Measurements from ENCODE around the gene C2orf92. TPM values are rescaled to one million over a fixed set of nuclear protein-coding genes. Genes with fewer than 3 reads are reported as not detected.

C2orf92 gene
- polyA plus RNA-seq, 1 donor from 2014 or later: 10.7 TPM

DNA sequence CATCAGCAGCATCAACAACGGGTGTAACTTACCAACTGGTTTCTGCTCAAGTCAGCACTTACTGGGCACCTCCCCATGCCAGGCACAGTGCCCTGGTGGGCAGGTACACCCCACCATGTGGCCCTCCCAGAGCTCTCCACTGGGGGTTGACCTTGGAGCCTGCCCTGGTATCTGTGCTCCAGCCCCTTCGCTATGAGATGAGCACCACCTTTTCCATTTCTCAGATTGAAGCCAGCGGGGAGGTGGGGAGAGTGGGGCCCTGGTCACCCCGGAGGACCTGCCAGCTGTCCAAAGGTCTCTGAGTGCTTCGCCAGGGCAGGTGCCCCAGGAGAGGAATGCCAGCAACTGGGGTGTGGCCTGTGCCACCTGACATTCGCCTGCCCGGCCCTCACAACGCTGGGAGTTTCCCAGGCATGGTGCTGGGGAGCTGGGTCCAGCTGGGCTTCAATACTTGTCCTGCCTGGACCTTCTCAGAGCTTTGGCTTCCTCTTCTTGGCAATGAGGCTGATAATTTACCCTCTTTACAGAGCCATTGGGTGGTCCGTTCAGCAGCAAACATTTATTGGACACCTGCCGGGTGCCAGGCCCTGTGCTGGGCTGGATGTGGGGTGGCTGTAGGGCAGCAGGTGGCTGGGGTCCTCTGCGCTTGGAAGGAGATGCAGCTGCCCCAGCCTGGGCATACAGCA lies 38.0 kb downstream of the C2orf92 start:
- no peak overlapping the region for H3K9ac ChIP-seq (ENCODE audit: low read length)
- TF ChIP-seq EZH2 (IDR thresholded peaks at IDR 0.05; ENCODE audit: borderline replicate concordance, insufficient read depth, low read length, poor library complexity, severe bottlenecking) (no peak), SMC3 (conservative IDR thresholded peaks at IDR 0.05; ENCODE audit: poor library complexity) (no peak), TAF1 (IDR thresholded peaks at IDR 0.05; ENCODE audit: low read depth) (no peak), POLR2AphosphoS5 (IDR thresholded peaks at IDR 0.05) (no peak), EP300 (conservative IDR thresholded peaks at IDR 0.05; ENCODE audit: poor library complexity, severe bottlenecking) (no peak)
- TF ChIP-seq, protein P1, sequence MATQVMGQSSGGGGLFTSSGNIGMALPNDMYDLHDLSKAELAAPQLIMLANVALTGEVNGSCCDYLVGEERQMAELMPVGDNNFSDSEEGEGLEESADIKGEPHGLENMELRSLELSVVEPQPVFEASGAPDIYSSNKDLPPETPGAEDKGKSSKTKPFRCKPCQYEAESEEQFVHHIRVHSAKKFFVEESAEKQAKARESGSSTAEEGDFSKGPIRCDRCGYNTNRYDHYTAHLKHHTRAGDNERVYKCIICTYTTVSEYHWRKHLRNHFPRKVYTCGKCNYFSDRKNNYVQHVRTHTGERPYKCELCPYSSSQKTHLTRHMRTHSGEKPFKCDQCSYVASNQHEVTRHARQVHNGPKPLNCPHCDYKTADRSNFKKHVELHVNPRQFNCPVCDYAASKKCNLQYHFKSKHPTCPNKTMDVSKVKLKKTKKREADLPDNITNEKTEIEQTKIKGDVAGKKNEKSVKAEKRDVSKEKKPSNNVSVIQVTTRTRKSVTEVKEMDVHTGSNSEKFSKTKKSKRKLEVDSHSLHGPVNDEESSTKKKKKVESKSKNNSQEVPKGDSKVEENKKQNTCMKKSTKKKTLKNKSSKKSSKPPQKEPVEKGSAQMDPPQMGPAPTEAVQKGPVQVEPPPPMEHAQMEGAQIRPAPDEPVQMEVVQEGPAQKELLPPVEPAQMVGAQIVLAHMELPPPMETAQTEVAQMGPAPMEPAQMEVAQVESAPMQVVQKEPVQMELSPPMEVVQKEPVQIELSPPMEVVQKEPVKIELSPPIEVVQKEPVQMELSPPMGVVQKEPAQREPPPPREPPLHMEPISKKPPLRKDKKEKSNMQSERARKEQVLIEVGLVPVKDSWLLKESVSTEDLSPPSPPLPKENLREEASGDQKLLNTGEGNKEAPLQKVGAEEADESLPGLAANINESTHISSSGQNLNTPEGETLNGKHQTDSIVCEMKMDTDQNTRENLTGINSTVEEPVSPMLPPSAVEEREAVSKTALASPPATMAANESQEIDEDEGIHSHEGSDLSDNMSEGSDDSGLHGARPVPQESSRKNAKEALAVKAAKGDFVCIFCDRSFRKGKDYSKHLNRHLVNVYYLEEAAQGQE (IDR thresholded peaks at IDR 0.05; ENCODE audit: borderline replicate concordance): no peak
- TF ChIP-seq, protein P2, sequence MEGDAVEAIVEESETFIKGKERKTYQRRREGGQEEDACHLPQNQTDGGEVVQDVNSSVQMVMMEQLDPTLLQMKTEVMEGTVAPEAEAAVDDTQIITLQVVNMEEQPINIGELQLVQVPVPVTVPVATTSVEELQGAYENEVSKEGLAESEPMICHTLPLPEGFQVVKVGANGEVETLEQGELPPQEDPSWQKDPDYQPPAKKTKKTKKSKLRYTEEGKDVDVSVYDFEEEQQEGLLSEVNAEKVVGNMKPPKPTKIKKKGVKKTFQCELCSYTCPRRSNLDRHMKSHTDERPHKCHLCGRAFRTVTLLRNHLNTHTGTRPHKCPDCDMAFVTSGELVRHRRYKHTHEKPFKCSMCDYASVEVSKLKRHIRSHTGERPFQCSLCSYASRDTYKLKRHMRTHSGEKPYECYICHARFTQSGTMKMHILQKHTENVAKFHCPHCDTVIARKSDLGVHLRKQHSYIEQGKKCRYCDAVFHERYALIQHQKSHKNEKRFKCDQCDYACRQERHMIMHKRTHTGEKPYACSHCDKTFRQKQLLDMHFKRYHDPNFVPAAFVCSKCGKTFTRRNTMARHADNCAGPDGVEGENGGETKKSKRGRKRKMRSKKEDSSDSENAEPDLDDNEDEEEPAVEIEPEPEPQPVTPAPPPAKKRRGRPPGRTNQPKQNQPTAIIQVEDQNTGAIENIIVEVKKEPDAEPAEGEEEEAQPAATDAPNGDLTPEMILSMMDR (IDR thresholded peaks at IDR 0.05; ENCODE audit: poor library complexity, severe bottlenecking): no peak

DNA sequence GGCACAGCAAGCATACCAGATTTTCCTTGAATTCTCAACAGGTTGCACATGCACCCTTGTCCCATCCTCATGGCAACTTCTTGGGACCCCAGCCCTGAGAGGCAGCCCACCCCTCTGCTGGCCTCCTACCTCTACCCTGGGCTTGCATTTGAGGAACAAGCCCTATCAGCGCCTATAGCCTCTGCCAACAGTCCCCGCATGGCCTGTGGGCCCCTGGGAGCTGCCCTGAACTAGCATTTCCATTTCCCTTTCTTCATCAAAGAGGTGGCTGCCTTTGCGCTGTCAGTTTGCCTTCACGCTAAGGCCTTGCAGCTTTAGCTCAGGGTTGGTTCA lies 38.5 kb downstream of the C2orf92 start:
- no peaks in the 10 kb centered on the region for H3K79me2 ChIP-seq (replicated peaks; ENCODE audit: insufficient read depth, low read length)
- H3K9me2 ChIP-seq (ENCODE audit: insufficient read depth, low read length): no peaks in the 10 kb centered on the region
- H3K4me2 ChIP-seq (ENCODE audit: low read length): no peak overlapping the region
- H3K4me3 ChIP-seq (ENCODE audit: low read length): no peak overlapping the region
- no peaks in the 10 kb centered on the region for H3F3A ChIP-seq (ENCODE audit: insufficient read depth, low read length, poor library complexity, severe bottlenecking)
- no peak overlapping the region for H2AFZ ChIP-seq (ENCODE audit: low read depth, low read length)
- no peaks in the 10 kb centered on the region for H4K20me1 ChIP-seq (ENCODE audit: insufficient read depth)
- H3K36me3 ChIP-seq (ENCODE audit: insufficient read depth, low read length): no peaks in the 10 kb centered on the region
- no peaks in the 10 kb centered on the region for H3K9me3 ChIP-seq (ENCODE audit: low read length)
- no peak overlapping the region for H3K27ac ChIP-seq (ENCODE audit: low read length)
- H3K27me3 ChIP-seq (ENCODE audit: insufficient read depth, low read depth, low read length): no peaks in the 10 kb centered on the region
- TF ChIP-seq TAF1 (IDR thresholded peaks at IDR 0.05; ENCODE audit: low read depth): no peak
- H3K9ac ChIP-seq (ENCODE audit: low read length): no peak overlapping the region

More for the DNA sequence above, 38.0 kb downstream of the C2orf92 start:
- H3K9me3 ChIP-seq (ENCODE audit: low read length): no peaks in the 10 kb centered on the region
- no peak overlapping the region for H3K27ac ChIP-seq (ENCODE audit: low read length)
- no peaks in the 10 kb centered on the region for H3K36me3 ChIP-seq (ENCODE audit: insufficient read depth, low read length)
- no peaks in the 10 kb centered on the region for H3K79me2 ChIP-seq (replicated peaks; ENCODE audit: insufficient read depth, low read length)
- H3K4me2 ChIP-seq (ENCODE audit: low read length): no peak overlapping the region
- no peak overlapping the region for H3K4me3 ChIP-seq (ENCODE audit: low read length)
- no peak overlapping the region for H2AFZ ChIP-seq (ENCODE audit: low read depth, low read length)
- H3F3A ChIP-seq (ENCODE audit: insufficient read depth, low read length, poor library complexity, severe bottlenecking): no peaks in the 10 kb centered on the region
- H3K9me2 ChIP-seq (ENCODE audit: insufficient read depth, low read length): no peaks in the 10 kb centered on the region
- no peaks in the 10 kb centered on the region for H3K27me3 ChIP-seq (ENCODE audit: insufficient read depth, low read depth, low read length)
- H4K20me1 ChIP-seq (ENCODE audit: insufficient read depth): no peaks in the 10 kb centered on the region

DNA sequence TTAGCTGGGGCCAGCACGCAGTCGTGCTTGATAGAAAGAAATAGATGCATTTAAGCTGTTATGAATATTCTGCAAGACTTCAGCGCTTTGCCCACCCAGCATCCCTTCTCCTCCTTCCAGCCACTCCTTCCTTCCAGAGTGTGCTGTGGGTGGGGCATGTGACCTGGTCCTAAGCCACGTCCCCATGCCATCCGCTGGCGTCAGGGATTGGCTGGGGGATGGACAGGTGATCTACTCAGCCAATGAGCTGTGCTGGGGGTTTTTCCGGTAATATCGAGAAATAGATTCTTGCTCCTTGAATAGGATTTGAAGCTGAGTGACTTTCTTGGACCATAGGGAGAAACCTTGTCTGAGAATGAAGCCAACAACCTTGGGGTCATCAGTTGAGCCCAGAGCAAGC lies 39.1 kb downstream of the C2orf92 start:
- Histone ChIP-seq H3K9me2 (ENCODE audit: insufficient read depth, low read length) (no peaks in the 10 kb centered on the region), H3K27me3 (ENCODE audit: insufficient read depth, low read depth, low read length) (no peaks in the 10 kb centered on the region), H3K36me3 (ENCODE audit: insufficient read depth, low read length) (no peaks in the 10 kb centered on the region), H4K20me1 (ENCODE audit: insufficient read depth) (no peaks in the 10 kb centered on the region), H3K9ac (ENCODE audit: low read length) (no peak overlapping the region), H3K27ac (ENCODE audit: low read length) (no peak overlapping the region), H3F3A (ENCODE audit: insufficient read depth, low read length, poor library complexity, severe bottlenecking) (no peaks in the 10 kb centered on the region), H3K4me3 (ENCODE audit: low read length) (no peak overlapping the region), H3K4me2 (ENCODE audit: low read length) (no peak overlapping the region), H2AFZ (ENCODE audit: low read depth, low read length) (no peak overlapping the region), H3K79me2 (replicated peaks; ENCODE audit: insufficient read depth, low read length) (no peaks in the 10 kb centered on the region), H3K9me3 (ENCODE audit: low read length) (no peaks in the 10 kb centered on the region)
- no peak for TF ChIP-seq RAD21 (conservative IDR thresholded peaks at IDR 0.05)
- no peak for TF ChIP-seq EZH2 (IDR thresholded peaks at IDR 0.05; ENCODE audit: borderline replicate concordance, insufficient read depth, low read length, poor library complexity, severe bottlenecking)
- TF ChIP-seq SMC3 (conservative IDR thresholded peaks at IDR 0.05; ENCODE audit: poor library complexity): no peak
- TF ChIP-seq POLR2AphosphoS5 (IDR thresholded peaks at IDR 0.05): no peak
- TF ChIP-seq EP300 (conservative IDR thresholded peaks at IDR 0.05; ENCODE audit: poor library complexity, severe bottlenecking): no peak
- TF ChIP-seq, protein P1 (IDR thresholded peaks at IDR 0.05; ENCODE audit: borderline replicate concordance): no peak
- TF ChIP-seq MXI1 (conservative IDR thresholded peaks at IDR 0.05; ENCODE audit: poor library complexity, severe bottlenecking): no peak
- TF ChIP-seq TAF1 (IDR thresholded peaks at IDR 0.05; ENCODE audit: low read depth): no peak
- TF ChIP-seq, protein P2 (IDR thresholded peaks at IDR 0.05; ENCODE audit: poor library complexity, severe bottlenecking): no peak
